Inflammatory macrophage treated with lipopolysaccharide for 1 hour (primary cell): ENCODE measurements around the gene AGBL1.

Source experiments
- DNase-seq, 2 donors: peaks; one replicate each; pipeline ENCODE4 v3.0.0-alpha.2; 2020 to 2022

AGBL1 gene

DNA sequence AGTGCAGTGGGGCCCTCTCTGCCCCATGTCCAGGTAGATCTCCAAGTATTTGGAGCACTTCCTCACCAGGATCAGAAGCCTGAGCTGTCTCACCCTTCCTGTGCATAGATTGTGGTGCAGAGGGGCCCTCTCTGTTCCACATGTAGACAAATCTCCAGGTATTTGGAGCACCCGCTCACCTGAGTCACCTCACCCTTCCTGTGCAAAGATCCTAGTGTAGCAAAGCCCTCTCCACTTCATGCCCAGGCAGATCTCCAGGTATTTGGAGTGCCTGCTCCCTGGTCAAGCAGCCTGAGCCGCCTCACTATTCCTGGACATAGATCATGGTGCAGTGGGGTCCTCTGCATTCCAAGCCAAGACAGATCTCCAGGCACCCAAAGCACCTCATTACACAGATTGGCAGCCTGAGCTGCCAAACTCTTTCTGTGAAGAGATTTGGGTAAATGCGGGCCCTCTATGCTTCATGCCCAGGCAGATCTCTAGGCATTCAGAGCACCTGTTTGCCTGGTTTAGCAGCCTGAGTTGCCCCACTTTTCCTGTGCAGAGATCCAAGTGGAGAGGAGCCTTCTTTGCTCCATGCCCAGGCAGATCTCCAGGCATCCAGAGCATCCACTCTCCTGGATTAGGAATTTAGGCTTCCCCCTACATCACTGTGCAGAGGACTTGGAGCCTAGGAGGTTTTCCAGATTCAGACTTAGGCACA lies 249.8 kb downstream of the AGBL1 start:
- no peak for DNase-seq

DNA sequence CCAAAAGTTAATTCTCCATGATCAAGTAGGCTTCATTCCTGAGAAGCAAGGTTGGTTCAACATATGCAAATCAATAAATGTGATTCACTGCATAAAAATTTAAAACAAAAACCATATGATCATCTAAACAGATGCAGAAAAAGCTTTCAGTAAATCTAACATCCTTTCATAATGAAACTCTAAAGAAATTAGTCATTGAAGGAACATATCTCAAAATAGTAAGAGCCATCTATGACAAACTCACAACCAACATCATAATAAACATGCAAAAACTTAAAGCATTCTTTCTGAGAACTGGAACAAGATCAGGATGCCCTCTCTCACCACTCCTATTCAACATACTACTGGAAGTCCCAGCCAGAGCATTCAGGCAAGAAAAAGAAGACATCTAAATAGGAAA lies 254.1 kb downstream of the AGBL1 start:
- DNase-seq, result no peak

DNA sequence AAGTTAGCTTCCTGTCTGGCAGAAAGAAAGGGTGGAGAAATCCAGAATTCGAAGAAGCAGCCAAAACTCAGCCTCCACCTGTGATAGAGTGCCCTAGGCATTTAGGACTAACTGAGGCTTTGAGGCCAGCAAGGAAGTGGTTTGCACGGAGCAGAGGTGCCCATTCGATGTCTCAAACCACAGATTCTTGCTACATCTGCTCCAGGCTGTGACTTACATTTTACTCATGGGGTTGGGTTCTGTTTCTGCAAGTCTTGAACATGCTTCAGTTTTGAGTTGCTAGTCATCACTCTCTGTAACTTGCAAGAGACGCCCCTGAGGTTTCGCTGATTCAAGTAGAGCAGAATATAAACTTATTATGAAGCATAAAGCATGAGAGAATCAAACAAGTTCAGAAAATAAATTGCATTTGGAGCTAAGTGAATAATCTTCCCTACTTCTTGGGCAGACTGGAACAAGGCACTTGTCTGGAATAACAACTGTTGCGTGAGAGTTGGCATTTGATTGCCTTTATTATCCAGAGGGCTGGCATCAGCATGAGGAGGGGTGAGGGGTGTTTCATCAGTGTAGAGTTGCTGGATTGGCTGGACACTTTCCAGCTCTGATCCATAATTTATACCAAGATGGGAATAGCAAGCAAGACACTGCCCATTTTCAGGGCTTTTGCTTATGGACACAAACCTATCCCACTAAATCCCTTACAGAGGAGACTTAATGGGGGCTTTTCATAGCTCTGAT lies 256.5 kb downstream of the AGBL1 start:
- DNase-seq, result no peak

DNA sequence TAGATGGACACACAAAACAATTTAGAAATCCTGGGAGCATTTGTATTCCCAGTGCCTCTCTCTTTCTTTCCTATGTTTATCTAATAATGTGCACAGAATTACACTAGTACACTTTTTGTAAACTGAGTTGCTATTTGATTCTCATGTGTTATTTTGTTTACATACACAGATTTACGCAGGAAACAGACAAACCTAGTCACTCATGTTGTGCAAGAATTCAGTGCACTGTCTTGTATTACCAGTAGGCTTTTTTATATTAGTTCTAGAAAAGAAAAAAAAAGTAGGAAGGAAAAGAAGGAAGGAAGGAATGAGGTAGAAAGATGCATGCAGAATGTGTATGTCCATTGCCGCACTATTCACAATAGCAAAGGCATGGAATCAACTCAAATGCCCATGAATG lies 257.4 kb downstream of the AGBL1 start:
- DNase-seq, result no peak

DNA sequence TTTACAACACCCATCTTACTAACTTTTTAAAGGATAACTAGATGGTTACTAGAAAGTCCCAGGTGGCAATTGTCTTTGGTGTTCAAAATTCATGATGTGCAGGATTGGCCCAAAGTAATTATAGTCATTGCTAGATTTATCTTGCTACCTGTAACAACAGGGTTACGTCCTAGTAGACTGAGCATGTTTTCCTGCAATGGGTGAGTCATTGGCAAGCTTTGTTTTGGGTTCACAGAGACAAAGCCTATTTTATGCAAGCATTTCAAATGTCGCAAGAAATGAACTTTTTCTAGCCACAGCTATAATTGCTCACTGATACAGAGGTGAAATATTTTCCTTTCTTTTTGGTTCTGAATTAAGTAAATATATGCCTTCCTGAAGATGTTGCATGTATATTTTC lies 267.6 kb downstream of the AGBL1 start:
- DNase-seq, result no peak

DNA sequence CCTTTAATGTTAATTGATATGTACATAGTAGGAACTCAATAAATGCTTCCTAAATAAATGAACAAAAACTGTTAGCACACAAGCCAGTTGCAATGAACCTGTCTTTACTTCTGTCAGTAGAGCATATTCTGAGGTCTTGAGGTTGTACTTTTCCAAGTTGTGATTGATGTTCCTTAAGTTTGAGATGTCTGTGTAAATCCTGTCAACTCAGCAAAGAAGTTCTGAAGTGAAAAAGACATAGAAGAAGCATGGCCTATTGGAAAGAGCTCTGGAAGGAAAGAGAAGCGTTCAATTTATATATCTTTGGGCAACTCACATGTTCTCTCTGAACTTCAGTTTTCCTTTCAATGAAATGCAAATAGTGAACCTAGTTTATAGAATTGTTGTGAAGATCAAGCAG lies 269.9 kb downstream of the AGBL1 start:
- DNase-seq, result no peak

DNA sequence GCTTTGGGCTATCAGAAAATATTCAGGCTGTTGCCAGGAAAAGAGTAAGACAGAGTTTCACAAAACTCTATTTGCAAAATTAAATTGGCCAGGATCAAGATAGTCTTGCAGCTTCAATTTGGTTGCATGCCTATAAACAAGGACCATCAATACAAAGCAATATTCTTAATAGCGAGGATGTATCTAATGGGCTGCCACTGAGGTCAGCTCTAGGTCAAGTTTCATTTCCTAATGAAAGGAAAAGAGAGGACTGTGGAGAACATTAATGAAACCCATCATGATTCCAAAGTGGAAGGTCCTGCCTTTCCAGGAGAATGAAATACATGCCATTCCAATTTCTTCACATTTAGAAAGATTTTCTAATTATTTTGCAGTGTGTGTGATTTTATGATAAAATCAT lies 273.5 kb downstream of the AGBL1 start:
- no peak for DNase-seq

DNA sequence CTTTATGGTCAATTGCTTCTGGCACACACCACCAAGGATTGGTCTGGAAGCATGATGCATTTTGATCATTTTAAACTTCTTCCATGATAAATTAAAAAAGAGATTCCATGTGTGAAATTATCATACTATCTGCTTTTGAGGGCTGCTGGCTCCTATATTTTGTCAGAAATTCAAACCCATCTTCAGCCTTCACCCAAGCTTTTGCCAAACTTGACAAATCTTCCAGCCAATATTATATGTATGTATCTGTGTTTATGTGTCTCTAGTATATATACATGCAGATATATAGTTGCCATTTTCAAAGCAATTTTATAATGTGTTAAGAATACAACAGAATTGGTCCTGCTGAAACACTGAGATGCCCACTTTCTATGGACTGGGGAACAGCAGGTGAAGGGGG lies 275.7 kb downstream of the AGBL1 start:
- DNase-seq, result no peak

DNA sequence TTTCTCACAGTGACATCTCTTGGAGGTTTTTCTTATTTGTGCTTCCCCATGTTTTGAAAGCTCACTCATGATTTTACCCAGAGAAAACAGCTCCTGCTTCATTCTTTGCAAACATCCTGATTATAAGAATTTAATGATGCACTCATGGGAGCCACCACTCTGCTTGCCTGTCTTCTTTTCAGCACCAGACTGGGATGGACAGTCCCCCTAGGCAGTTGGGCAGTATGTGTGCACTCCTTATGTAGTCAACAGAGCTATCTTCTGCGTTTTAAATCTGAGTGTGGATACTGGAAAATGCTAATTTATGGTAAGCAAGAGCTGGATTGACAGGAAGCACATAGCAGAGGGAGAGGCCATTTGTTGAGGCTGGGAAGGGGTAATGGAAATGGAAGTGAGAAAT lies 276.1 kb downstream of the AGBL1 start:
- no peak for DNase-seq

DNA sequence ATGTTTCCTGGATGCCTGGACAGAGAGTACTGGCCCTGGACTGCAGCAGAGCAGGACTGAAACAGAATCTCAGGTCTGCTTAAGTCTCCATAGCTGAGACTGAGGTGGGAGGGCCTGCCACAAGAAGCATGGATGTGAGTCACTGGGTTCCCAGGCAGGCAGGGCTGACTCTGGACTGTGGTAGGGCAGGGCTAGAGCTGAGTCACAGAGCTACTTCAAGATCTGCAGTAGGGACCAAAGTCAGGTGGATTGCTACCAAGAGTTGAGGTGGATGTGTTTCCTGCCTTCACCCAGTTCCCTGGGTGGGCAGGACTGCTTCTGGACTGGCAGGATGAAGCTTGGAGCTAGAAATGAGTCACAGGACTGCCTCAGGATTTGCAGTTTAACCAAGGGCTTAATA lies 282.9 kb downstream of the AGBL1 start:
- DNase-seq, result no peak

DNA sequence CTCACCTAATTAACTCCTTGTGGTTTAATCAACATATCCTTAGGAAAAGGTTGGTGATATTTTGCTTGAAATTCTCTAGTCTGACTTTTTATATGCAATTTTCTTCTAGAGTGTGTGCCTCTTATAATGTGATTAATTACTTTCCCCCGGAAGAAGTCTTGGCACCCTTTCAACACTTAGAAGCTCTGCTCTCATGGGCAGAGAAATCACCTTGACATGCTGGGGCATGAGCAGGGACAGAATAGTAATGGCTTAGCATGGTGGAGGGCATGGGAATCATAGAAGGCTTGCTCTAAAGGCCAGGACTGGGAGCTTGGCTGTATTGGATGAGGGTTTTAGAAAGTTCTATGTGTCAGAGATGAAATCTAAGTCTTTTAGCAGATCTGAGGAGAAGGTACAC lies 293.5 kb downstream of the AGBL1 start:
- DNase-seq, result no peak

DNA sequence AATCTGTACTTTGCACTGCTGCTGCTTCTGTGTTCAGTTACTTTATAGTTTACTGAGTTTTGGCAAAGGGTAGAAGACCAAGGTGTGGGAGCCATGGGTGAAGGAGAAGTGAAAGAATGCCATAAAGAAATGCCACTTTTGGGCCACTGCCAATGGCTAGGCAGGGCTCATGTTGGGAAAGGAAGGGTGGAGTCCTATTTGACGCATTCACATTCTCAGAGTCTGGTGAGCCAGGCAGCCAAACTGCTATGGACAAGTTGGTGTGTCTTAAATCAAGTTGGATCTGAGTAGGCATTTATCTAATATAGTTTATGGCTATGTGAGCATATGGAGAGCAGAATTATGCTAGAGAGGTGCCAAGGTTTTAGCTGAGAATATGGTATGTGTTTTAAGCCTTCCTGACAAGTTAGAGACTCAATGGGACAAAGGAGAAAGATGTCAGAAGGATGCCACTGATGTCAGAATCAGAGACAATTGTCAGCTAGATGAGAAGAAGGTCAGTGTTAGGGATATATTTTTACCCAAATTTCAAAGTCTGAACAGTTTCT lies 296.1 kb downstream of the AGBL1 start:
- DNase-seq, result no peak

DNA sequence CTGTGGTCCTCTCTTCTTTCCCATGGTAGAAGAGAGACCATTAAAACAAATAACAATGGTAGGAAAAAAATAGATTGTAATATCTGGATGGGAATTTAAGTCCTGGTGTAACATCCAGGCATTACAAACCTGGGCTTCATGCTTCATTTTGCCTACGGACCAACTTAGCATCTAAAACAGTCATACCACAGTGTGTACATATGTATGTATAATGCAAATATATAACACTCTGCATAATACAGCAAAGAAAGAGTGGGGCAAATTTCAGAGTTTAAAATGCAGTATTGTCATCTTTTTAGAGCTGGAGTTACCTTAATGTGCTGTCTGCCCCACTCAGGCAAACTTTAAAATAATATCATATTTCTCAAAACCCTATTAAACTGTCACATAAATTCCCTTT lies 298.2 kb downstream of the AGBL1 start:
- no peak for DNase-seq

DNA sequence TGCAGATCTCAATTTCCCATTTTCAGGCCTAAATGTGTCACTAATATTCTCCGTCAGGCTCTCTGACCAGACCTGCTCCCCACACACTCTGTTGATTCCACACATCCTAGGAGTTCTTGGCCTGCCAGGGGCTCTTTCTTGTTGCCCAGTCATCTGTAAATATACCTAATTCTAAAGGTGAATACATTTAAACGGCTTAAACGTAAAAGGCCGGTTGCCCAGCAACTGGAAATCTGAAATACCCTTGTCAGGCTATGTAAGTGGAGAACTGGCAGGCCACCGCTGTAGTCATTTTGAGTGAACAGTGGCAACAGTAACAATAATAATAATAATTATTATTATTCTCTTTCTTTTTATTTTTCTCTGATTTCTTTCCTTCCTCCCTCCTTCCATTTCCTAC lies 302.7 kb downstream of the AGBL1 start:
- DNase-seq, result no peak

DNA sequence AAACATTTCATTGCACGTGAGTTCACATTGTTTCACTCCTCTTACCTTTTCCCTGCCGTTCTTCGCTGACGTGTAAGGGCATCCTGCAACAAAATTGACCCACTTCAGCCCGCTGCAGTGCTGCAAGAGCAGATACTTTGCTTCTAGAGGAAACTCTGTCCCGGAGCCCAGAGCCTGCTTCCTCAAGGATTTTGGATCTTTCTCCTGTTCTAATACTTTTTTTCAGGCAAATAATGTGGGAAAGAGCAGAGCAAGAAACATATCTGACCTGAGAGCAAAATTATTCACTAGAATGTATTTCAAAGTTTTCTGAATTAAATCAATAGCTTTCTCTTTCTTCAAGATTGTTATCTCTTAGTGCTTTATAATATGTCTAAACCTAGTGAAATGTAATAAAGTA lies 303.9 kb downstream of the AGBL1 start:
- DNase-seq, result no peak

DNA sequence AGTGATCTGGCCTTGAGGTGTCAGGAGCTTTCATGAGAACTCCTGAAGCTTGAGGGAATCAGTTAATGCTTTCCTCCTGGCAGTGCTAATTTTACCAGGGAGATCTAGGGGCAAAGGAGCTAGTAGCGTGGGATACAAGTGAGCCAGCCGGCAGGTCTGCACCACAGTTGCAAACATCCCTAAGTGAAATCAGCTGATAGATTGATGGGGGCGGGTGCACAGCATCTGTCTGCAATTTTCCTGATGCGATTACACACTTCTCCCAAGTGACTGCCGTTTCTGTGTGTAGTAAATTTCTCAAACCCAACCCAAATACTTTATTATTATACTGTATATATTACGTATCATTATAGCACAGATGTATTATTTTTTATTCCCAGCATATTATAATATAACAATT lies 304.5 kb downstream of the AGBL1 start:
- no peak for DNase-seq

DNA sequence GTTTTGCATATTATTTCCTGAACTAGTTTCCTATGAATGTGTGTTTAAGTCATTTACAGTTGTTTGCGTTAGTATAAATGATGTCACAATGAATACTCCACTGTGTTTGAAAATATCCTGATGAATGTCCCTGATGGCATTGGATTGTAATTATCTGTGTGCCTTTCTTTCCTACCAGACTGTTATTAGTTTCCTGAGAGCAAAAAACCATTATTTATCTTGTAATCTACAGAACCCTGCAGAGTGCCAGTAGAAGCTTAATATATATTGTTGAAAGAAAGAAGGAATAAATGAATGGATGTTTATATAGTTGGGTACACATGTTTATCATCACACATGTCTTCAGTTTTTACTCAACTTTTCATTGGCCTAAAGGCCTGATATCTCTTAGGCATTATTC lies 312.6 kb downstream of the AGBL1 start:
- no peak for DNase-seq

DNA sequence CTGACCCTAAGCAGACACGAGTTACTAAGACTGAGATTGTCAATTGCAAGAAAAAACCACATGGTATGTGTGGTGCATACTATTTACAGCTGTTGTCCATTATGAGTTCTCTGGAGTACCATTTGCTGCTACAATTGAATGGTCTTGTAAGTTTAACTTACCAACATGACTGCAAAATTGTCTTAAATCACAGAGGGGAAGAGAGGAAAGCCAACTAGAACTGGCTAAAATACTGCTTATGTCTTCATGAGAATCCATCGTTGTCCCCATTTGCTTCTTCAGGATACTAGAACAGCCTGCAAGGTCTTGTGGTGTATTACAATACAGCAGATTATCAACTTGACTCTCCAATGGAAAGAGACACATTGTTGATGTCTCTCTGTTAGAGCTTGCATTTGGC lies 313.2 kb downstream of the AGBL1 start:
- DNase-seq, result no peak

DNA sequence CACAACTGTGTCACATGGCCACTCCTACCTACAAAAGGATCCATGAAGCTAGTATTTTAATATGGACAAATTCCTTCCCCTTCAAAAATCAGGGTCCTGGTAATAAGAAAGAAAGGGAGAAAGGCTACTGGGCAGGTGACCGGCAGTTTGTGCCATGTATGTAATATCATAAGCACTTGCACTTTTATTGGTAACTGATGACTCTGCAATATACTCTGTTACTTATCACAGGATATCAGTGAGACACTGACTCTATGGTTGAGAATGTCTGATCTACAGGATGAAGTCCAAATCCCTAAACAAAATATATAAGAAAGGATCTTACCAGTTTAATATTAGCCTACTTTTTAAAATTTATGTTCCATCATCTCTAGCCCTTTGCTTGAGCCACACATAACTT lies 315.2 kb downstream of the AGBL1 start:
- DNase-seq, result no peak

DNA sequence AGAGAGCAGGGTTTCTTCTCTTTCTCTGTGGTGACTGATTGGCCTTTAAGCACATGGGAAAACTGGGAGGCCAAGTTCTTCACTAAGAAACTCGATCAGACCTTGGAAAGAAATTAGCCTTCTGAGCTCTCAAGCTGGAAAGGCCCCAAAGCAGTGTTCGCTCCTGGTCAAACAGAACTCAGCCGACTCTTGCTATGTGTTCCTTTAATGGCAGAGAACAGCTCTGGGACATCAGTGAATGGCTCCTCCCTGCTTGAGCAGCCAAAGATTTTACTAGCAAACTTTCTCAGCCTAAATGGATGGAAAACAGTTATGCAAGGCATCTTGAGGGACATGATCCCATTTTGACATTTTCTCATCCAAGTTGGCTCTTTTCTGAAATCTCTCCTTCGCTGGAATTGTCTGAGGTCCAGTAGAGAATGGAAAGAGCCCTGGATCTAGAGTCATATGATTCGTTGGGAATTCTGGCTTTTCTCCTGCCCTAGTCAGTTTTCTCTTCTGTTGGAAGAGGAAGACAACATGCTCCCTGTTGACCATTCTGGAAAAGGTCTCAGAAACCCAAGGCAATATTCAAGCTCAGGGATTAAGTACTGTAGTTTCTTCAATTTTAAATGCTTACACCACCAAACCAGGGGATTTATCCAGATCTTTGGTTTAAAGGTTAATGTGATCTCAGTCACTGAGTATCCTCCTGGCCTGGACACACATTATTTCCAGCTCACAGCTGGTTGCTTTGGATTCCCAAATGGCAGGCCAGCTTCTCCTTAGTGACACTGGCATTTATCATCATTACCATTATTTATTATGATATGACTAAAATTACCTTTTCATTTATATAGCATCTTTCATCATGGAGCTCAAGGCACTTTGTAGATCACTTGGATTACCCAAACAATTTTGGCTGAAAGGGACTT lies 319.6 kb downstream of the AGBL1 start:
- DNase-seq, result no peak

DNA sequence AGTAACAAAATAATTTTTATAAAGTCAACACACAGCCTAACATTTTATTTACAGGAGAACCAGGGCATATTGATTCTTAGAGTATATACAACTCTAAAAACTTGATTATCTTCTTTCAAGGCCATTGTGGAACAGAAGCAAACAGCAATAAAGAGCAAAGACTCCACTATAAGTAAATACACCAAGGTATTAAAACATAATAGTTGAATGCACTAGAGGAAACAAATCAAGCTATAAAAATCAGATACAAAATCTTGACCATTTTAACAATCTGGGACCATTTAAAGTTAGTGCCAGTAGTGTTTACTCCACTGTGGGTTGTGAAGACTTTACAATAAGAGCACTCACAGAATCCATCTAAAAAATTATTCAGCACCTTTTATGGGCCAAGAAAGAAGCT lies 323.6 kb downstream of the AGBL1 start:
- DNase-seq, result no peak

DNA sequence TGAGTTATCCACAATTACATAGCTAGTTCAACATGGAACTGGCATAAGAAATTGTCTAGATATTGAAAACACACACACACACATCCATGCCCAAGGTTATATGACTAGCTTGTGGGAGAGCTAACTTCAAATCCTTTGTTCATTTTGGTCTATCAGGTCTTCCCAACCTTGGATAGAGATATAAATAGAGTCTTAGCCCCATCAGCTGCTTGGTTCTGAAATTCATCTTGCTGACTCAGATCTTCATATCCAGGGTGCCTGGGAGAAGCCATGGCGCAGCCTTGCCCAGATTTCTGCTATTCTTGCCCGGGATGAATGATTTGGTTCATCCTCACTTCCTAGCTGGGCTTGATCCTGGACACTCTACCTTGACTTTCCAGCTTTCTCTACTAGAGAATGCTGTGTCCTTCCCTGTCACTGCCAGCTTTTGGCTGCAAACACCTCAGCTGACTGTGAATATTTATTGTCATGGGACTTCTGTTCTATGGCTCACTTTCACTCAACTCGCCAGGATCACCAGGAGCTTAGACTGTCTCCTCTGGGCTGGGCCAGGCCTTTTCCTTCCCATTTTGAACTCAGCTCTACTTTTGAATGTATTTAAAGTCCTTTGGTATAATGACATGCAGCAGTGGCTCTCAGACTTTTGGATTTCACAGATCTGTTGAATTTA lies 324.4 kb downstream of the AGBL1 start:
- DNase-seq, result no peak

DNA sequence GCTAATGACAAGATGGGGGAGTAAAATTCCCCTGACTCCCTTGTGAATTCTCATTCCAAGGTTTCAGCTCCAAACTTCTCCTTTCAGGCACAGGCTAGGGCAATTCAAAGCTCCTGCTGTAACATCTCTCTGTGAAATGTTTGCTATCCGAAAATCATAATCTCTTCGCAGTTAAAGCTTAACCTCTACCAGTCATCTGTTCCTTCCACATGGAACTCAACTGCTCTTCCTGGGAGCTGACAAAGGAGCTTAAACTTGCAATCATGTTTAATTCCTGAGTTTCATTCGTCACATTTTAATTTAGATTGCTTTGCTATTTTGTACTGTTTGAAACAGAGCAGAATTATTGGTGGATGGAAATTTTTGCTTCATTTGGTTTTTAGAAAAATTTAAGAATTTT lies 328.6 kb downstream of the AGBL1 start:
- DNase-seq, result no peak
